ENCODE data around the gene FUT7. TPM values are rescaled to one million over a fixed set of nuclear protein-coding genes. Genes with fewer than 3 reads are reported as not detected.

Gene FUT7
- total RNA-seq, 4 donors from 2014 or later, result 0.32 to 0.83 TPM; not detected in 2

DNA sequence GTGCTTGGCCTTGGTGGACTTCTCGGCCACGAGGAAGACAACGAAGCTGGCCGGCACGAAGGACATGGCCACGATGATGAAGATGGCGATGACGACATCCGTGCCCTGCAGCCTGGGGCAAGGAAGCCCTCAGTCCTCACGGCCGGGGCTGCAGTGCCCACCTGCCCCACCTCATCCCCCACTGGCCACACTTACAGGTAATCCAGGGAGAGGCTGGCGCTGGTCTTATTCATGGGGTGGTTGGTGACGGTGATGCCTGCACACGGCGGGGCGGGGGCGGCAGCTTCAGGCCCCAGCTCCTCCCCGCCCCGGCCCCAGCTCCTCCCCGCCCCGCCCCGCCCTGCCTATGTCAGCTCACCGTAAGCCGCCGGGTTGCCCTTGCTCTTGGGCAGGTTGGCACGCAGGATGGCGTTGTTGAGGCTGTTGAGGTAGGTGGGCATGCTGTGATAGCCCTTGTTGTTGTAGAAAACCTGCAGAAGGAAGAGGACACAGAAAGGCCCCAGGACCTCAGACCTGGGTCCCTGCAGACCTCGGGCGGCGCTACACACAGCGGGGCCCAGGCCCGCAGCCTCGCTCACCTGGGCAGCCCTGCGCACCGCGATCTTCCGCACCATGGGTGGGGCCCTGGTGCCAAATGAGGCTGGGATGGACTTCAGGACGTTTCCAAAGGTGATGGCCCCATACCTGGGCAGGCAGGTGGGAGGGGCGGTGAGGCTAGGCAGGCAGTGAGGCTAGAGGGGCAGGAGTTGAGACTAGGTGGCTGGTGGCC, 19.8 kb downstream of the FUT7 start:
- H3K9me3 ChIP-seq, result no peaks in the 10 kb centered on the region
- H3K4me1 ChIP-seq, result peaks cover 0 to 10% (median 5%) of the 10 kb centered on the region in 4 donors
- TF ChIP-seq, protein P1, sequence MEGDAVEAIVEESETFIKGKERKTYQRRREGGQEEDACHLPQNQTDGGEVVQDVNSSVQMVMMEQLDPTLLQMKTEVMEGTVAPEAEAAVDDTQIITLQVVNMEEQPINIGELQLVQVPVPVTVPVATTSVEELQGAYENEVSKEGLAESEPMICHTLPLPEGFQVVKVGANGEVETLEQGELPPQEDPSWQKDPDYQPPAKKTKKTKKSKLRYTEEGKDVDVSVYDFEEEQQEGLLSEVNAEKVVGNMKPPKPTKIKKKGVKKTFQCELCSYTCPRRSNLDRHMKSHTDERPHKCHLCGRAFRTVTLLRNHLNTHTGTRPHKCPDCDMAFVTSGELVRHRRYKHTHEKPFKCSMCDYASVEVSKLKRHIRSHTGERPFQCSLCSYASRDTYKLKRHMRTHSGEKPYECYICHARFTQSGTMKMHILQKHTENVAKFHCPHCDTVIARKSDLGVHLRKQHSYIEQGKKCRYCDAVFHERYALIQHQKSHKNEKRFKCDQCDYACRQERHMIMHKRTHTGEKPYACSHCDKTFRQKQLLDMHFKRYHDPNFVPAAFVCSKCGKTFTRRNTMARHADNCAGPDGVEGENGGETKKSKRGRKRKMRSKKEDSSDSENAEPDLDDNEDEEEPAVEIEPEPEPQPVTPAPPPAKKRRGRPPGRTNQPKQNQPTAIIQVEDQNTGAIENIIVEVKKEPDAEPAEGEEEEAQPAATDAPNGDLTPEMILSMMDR (IDR thresholded peaks at IDR 0.05), result no peak
- TF ChIP-seq POLR2A (IDR thresholded peaks at IDR 0.05; ENCODE audit: low read depth) (no peak), POLR2AphosphoS5 (IDR thresholded peaks at IDR 0.05) (no peak), EP300 (IDR thresholded peaks at IDR 0.05) (no peak)
- H3K27me3 ChIP-seq, result no peaks in the 10 kb centered on the region
- intact Hi-C loops (cut with DNase I), result no loop called here
- H3K27ac ChIP-seq (replicated peaks in 1 of 4), result no peak overlapping the region
- H3K36me3 ChIP-seq, result peaks cover 28 to 95% (median 86%) of the 10 kb centered on the region in 4 donors
- H3K4me3 ChIP-seq, result no peak overlapping the region
- 92% methylated on average over 21 of the region's 39 CpGs for WGBS
- DNase-seq (ENCODE audit: extremely low spot score), result no peak

DNA sequence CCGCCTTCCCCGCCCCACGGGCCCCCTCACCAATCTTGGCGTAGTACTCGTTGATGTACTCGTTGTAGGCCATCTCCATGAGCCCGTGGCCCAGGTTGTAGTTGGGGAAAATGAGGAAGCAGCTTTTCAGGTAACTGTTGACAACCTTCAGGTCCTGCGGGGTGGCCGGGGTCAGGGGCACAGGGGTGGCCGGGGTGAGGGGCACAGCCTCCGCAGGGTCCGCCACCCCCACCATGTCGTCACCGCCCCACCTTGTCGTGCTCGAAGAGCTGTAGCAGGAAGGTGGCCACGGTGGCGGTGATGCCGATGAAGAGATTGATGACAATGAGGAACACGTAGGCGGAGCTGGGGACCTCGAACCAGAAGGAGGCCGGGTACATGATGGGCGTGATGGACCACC, 20.7 kb downstream of the FUT7 start:
- no peak overlapping the region for H3K4me3 ChIP-seq
- H3K27ac ChIP-seq (replicated peaks in 1 of 4), result no peak overlapping the region
- 93% methylated on average over 24 of the region's 24 CpGs for WGBS
- H3K27me3 ChIP-seq, result no peaks in the 10 kb centered on the region
- intact Hi-C loops (cut with DNase I), result no loop called here
- TF ChIP-seq, protein P1 (IDR thresholded peaks at IDR 0.05), result no peak
- TF ChIP-seq POLR2AphosphoS5 (IDR thresholded peaks at IDR 0.05) (no peak), EP300 (IDR thresholded peaks at IDR 0.05) (no peak), POLR2A (IDR thresholded peaks at IDR 0.05; ENCODE audit: low read depth) (no peak)
- peaks cover 20 to 85% (median 76%) of the 10 kb centered on the region in 4 donors for H3K36me3 ChIP-seq
- no peak for DNase-seq (ENCODE audit: extremely low spot score)
- H3K9me3 ChIP-seq, result no peaks in the 10 kb centered on the region
- H3K4me1 ChIP-seq, result peaks cover 0 to 12% (median 6%) of the 10 kb centered on the region in 4 donors

DNA sequence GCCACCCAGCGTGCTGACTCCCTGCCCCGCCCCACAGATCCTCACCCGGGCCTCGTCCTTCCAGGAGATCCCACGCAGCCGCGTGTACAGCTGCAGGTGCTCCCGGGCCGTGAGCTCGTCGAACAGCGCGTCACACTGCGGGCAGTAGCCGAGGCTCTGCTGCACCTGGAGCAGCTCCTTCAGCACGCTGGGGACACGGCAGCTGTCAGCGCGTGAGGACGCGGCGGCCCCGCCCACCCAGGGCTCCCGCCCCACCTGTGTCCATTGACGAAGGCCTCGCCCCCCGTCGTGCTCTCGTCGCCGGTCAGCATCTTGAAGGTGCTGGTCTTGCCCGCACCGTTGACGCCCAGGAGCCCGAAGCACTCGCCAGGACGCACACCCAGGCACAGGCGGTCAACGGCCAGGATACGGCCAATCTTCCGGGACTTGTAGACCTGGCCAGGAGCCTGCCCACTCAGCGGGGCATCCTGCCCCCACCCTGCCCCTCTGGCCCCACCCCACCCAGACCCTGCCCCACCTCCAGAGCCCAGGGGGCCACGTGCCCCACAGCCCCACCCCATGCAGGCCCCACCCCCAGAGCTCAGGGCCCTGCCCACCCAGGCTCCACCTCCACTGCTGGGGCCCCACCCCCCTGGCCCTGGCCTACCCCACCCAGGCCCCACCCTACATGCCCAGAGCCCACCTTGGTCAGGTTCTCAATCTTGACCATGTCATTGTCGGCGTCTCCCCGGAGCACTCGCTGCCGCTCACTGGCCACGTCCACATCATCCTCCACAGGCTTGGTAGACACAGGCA, 21.8 kb downstream of the FUT7 start:
- intact Hi-C loops (cut with DNase I), result no loop called here
- Histone ChIP-seq H3K27me3 (no peaks in the 10 kb centered on the region), H3K36me3 (peaks cover 20 to 75% (median 66%) of the 10 kb centered on the region in 4 donors), H3K4me3 (no peak overlapping the region), H3K27ac (replicated peaks in 1 of 4) (no peak overlapping the region), H3K4me1 (peaks cover 0 to 12% (median 6%) of the 10 kb centered on the region in 4 donors), H3K9me3 (no peaks in the 10 kb centered on the region)
- TF ChIP-seq POLR2AphosphoS5 (IDR thresholded peaks at IDR 0.05), result no peak
- no peak for TF ChIP-seq POLR2A (IDR thresholded peaks at IDR 0.05; ENCODE audit: low read depth)
- TF ChIP-seq, protein P1 (IDR thresholded peaks at IDR 0.05), result no peak
- no peak for DNase-seq (ENCODE audit: extremely low spot score)
- 92% methylated on average over 27 of the region's 49 CpGs for WGBS

DNA sequence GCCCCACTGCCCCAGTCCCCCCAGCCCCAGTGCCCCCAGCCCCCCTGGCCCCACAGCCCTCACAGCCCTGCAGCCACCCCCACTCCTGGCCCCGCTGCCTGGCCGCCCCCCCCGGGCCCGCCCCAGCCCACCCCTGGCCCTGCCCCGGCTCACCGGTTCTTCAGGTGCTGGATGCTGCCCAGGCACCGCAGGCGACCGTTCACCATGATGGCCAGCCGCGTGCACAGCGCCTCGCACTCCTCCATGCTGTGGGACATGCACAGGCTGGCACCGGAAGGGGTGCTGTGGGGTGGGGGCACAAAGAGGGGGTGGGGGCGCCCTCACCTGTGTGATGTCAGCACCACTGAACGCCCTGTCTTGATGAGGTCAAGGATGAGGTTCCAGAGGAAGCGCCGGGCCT, 22.7 kb downstream of the FUT7 start:
- TF ChIP-seq, protein P1 (IDR thresholded peaks at IDR 0.05), result no peak
- no peak for TF ChIP-seq EP300 (IDR thresholded peaks at IDR 0.05)
- TF ChIP-seq POLR2AphosphoS5 (IDR thresholded peaks at IDR 0.05), result no peak
- no peak for TF ChIP-seq POLR2A (IDR thresholded peaks at IDR 0.05; ENCODE audit: low read depth)
- WGBS, result 84% methylated on average over 7 of the region's 18 CpGs
- no peaks in the 10 kb centered on the region for H3K27me3 ChIP-seq

More for the DNA sequence above, 22.7 kb downstream of the FUT7 start:
- Histone ChIP-seq H3K4me1 (peaks cover 0 to 12% (median 6%) of the 10 kb centered on the region in 4 donors), H3K4me3 (no peak overlapping the region), H3K36me3 (peaks cover 12 to 66% (median 57%) of the 10 kb centered on the region in 4 donors), H3K27ac (replicated peaks in 1 of 4) (no peak overlapping the region), H3K9me3 (peaks cover 0 to 3% (median 0%) of the 10 kb centered on the region in 4 donors)
- no peak for DNase-seq (ENCODE audit: extremely low spot score)
- intact Hi-C loops (cut with DNase I), result no loop called here

All from esophagus muscularis mucosa (tissue), 4 donors.